ENCODE results near the gene LTBP1.

LTBP1 gene

DNA sequence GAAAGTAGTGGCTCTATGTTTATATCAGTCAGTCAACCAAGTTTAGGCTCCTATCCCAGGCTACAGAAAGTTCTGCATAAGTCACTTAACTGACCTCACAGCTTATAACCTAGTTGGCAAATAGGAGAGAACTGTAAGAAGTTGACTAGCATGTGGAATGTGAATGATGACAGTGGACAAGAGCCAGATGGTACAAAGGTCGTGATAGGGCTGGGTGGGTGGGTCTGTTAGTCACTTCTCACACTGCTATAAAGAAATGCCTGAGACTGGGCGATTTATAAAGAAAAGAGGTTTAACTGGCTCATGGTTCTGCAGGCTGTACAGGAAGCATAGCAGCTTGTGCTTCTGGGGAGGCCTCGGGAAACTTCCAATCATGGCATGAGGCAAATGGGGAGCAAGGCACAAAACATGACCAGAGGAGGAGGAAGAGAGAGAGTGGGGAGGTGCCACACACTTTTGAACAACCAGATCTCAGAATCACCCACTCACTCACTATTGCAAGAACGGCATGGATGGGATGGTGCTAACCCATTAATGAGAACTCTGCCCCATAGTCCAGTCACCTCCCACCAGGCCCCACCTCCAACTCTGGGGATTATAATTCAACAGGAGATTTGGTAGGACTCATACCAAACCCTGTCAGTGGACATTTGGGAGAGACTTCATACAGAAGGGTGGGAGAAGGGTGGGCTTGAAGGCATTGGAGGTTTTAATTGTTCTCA is 68.8 kb downstream of the LTBP1 start:
- TF ChIP-seq, protein P1, sequence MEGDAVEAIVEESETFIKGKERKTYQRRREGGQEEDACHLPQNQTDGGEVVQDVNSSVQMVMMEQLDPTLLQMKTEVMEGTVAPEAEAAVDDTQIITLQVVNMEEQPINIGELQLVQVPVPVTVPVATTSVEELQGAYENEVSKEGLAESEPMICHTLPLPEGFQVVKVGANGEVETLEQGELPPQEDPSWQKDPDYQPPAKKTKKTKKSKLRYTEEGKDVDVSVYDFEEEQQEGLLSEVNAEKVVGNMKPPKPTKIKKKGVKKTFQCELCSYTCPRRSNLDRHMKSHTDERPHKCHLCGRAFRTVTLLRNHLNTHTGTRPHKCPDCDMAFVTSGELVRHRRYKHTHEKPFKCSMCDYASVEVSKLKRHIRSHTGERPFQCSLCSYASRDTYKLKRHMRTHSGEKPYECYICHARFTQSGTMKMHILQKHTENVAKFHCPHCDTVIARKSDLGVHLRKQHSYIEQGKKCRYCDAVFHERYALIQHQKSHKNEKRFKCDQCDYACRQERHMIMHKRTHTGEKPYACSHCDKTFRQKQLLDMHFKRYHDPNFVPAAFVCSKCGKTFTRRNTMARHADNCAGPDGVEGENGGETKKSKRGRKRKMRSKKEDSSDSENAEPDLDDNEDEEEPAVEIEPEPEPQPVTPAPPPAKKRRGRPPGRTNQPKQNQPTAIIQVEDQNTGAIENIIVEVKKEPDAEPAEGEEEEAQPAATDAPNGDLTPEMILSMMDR (IDR thresholded peaks at IDR 0.05; ENCODE audit: low read depth, low read length, missing control alignments): no peak
- H3K4me3 ChIP-seq (ENCODE audit: low read depth, low read length): no peak overlapping the region
- DNase-seq (ENCODE audit: low read depth): no peak
- in situ Hi-C loops (cut with HindIII; ENCODE audit: low sequenced_read_pairs): no loop called here

DNA sequence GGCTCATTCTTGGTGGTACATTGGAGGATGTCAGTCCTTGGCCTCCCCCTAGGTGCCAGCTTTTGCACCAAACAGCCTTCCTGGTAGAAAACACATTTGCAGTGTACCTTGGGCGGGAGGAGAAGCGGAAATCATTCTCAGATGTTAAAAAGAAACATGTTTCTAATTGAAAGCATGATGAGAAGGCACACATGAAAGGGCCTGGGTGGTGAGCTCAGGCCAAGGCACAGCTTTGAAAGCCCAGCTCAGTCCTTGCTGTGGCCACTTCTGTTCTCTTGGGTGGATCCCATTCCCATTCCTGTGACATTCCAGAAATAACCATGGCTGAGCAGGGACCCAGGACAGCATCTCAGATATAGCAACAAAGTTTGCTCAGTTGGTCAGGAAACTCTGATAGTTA is 71.5 kb downstream of the LTBP1 start:
- TF ChIP-seq, protein P1 (IDR thresholded peaks at IDR 0.05; ENCODE audit: low read depth, low read length, missing control alignments): no peak
- in situ Hi-C loops (cut with HindIII; ENCODE audit: low sequenced_read_pairs): no loop called here
- no peak for DNase-seq (ENCODE audit: low read depth)
- no peak overlapping the region for H3K4me3 ChIP-seq (ENCODE audit: low read depth, low read length)

DNA sequence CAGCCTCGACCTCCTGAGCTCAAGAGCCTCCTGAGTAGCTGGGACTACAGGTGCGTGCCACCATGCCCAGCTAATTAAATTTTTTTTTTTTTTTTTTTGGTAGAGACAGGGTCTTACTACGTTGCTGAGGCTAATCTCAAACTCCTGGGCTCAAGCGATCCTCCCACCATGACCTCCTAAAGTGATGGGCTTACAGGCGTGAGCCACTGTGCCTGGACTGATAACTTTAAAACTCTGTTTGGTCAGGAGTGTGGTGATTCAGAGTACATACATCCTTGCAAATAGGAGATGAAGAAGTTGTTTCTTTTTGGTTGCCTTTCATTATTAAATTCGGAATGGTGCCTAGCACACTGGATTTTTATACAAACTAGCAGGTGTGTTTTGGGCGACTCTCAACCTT is 73.0 kb downstream of the LTBP1 start:
- no peak overlapping the region for H3K4me3 ChIP-seq (ENCODE audit: low read depth, low read length)
- TF ChIP-seq, protein P1 (IDR thresholded peaks at IDR 0.05; ENCODE audit: low read depth, low read length, missing control alignments): no peak
- DNase-seq (ENCODE audit: low read depth): no peak
- in situ Hi-C loops (cut with HindIII; ENCODE audit: low sequenced_read_pairs): no loop called here

DNA sequence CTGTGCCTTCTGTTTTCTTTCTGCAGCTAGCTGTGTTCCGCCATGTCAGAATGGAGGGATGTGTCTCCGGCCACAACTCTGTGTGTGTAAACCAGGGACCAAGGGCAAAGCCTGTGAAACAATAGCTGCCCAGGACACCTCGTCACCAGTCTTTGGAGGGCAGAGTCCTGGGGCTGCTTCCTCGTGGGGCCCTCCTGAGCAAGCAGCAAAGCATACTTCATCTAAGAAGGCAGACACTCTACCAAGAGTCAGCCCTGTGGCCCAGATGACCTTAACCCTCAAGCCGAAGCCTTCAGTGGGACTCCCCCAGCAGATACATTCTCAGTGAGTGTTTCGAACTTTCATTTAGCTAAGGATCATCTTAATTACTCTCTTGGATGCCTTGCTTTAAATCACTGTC is 74.1 kb downstream of the LTBP1 start:
- in situ Hi-C loops (cut with HindIII; ENCODE audit: low sequenced_read_pairs): no loop called here
- no peak for DNase-seq (ENCODE audit: low read depth)
- TF ChIP-seq, protein P1 (IDR thresholded peaks at IDR 0.05; ENCODE audit: low read depth, low read length, missing control alignments): no peak
- no peak overlapping the region for H3K4me3 ChIP-seq (ENCODE audit: low read depth, low read length)

DNA sequence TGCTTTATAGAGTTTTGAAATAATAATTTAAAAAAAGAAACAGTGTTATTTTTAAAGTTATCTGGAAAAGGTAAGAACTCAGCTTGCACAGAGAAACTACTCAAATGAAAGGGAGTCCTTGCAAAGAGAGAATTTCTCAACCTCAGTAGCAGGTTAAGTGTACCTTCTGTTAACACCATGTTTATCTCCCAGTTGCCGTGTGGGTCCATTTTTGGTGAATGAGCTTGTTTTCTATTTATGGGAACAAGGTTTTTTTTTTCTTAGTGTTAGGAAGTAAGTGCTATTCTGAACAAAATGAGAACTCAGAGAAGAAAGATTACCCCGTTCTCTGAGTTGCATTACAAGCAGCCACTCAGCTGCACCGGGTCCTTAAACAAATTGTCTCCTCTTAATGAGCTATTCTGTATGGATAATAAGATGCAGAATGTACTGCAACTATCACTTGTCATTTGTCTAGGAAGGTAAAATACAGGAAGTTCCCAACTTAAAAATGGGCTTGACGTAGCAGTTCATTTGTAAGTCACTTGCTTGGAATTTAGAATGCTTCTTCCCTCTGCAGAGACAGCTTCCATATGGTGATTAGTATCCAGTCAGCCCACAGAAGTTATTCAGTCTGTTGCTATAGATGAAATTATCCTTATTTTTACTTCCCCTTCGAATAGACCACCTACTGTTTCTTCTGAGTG is 74.9 kb downstream of the LTBP1 start:
- TF ChIP-seq, protein P1 (IDR thresholded peaks at IDR 0.05; ENCODE audit: low read depth, low read length, missing control alignments): no peak
- H3K4me3 ChIP-seq (ENCODE audit: low read depth, low read length): no peak overlapping the region
- in situ Hi-C loops (cut with HindIII; ENCODE audit: low sequenced_read_pairs): no loop called here
- no peak for DNase-seq (ENCODE audit: low read depth)

DNA sequence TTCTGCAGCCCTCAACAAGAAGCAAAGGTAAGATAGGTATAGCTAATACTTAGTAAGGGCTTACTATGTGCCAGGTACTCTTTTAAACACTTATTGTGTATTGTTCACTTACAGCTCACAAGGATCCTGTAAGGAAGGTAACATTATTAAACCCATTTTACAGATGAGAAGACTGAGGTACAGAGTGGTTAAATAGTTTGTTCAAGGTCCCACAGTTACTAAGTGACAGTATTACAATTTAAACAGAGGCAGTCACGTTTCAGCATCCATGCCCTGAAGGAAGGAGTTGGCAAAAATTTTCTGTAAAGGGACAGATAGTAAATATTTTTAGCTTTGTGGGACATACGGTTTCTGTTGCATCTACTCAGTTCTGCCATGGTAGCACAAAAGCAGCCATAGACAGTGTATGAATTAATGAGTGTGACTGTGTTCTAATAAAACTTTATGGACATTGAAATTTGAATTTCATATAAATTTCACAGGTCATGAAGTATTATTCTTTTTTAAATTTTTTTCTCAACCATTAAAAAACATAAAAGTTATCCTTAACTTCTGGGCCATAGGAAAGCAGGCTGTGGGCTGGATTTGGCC is 75.7 kb downstream of the LTBP1 start:
- TF ChIP-seq, protein P1 (IDR thresholded peaks at IDR 0.05; ENCODE audit: low read depth, low read length, missing control alignments): no peak
- no peak overlapping the region for H3K4me3 ChIP-seq (ENCODE audit: low read depth, low read length)
- DNase-seq (ENCODE audit: low read depth): no peak
- in situ Hi-C loops (cut with HindIII; ENCODE audit: low sequenced_read_pairs): no loop called here

Data from astrocyte of the cerebellum (primary cell).